ENCODE results near the gene CAPN12. TPM values are rescaled to one million over a fixed set of nuclear protein-coding genes. Genes with fewer than 3 reads are reported as not detected.

CAPN12 gene
- total and polyA plus RNA-seq, 4 experiments from 2014 or later = 3.9 to 19.5 (median 13.3) TPM

- no peaks in the 10 kb centered on the region for H3K27me3 ChIP-seq (ENCODE audit: insufficient read depth, low read length)
- no peaks in the 10 kb centered on the region for H3K9me3 ChIP-seq (ENCODE audit: control insufficient read depth in 1 of 2, low read length in 2 of 2)
- Mint-ChIP-seq H3K27me3 (peaks cover 0 to 2% of the 10 kb centered on the region in 2 donors), H3K9me3 (no peaks in the 10 kb centered on the region), H3K4me1 (peaks cover 24 to 60% (median 41%) of the 10 kb centered on the region in 4 donors), H3K4me3 (peak overlapping the region; percentile 44 to 73 (median 64)), H3K27ac (peak overlapping the region; percentile 9 to 95 (median 65)), H3K36me3 (peaks cover 0 to 5% of the 10 kb centered on the region in 2 donors)
- ChIA-PET CTCF (ENCODE audit: partially characterized antibody) (interaction anchor here (0.6 to 1.0 kb wide), 2 partner anchors 32 to 66 kb away, joined by 3 to 4 read pairs; no protein-coding TSS in a partner anchor), POLR2A (ENCODE audit: partially characterized antibody) (interaction anchor here (1.1 to 1.3 kb wide), 2 partner anchors 32 to 112 kb away, joined by 3 to 5 read pairs; no protein-coding TSS in a partner anchor)
- peaks cover 57% of the 10 kb centered on the region for H3K4me1 ChIP-seq (ENCODE audit: insufficient read depth, low read length)
- H3K4me3 ChIP-seq (ENCODE audit: low read length in 2 of 2) = no peak overlapping the region
- DNase-seq = no peak
- no peak overlapping the region for H3K27ac ChIP-seq (ENCODE audit: low read depth, low read length)
- H3K36me3 ChIP-seq (ENCODE audit: insufficient read depth, low read length) = no peaks in the 10 kb centered on the region
- intact Hi-C loops (cut with micrococcal nuclease) = no loop called here
Measured at GRCh38 chr19:38737281-38737865, 6.9 kb downstream of the CAPN12 start.

- Mint-ChIP-seq H3K4me3 (peak overlapping the region; percentile 41 to 77 (median 60)), H3K27me3 (peaks cover 0 to 2% of the 10 kb centered on the region in 2 donors), H3K27ac (peak overlapping the region in 6 of 7 donors; percentile 6 to 87 (median 56)), H3K4me1 (peaks cover 24 to 65% (median 42%) of the 10 kb centered on the region in 4 donors), H3K36me3 (peaks cover 0 to 7% of the 10 kb centered on the region in 2 donors), H3K9me3 (no peaks in the 10 kb centered on the region)
- Histone ChIP-seq H3K9me3 (ENCODE audit: control insufficient read depth in 1 of 2, low read length in 2 of 2) (no peaks in the 10 kb centered on the region), H3K36me3 (ENCODE audit: insufficient read depth, low read length) (no peaks in the 10 kb centered on the region), H3K4me1 (ENCODE audit: insufficient read depth, low read length) (peaks cover 57% of the 10 kb centered on the region), H3K27me3 (ENCODE audit: insufficient read depth, low read length) (no peaks in the 10 kb centered on the region), H3K27ac (ENCODE audit: low read depth, low read length) (peak overlapping the region; percentile 30), H3K4me3 (ENCODE audit: low read length in 2 of 2) (peak overlapping the region in 1 of 2 donors; percentile 14)
- ChIA-PET POLR2A (ENCODE audit: partially characterized antibody) (interaction anchor here (1.1 to 1.3 kb wide), 2 partner anchors 33 to 112 kb away, joined by 3 to 5 read pairs; no protein-coding TSS in a partner anchor), CTCF (ENCODE audit: partially characterized antibody) (interaction anchor here (1.0 kb wide), 1 partner anchor 33 kb away, joined by 3 read pairs; no protein-coding TSS in a partner anchor)
- intact Hi-C loops (cut with micrococcal nuclease) = no loop called here
- DNase-seq = peak; percentile 42 to 76 (median 54)
Measured at GRCh38 chr19:38736413-38737280, 7.6 kb downstream of the CAPN12 start.

- Histone ChIP-seq H3K4me3 (ENCODE audit: low read length in 2 of 2) (peak overlapping the region in 1 of 2 donors; percentile 14), H3K4me1 (ENCODE audit: insufficient read depth, low read length) (peaks cover 57% of the 10 kb centered on the region), H3K9me3 (ENCODE audit: control insufficient read depth in 1 of 2, low read length in 2 of 2) (no peaks in the 10 kb centered on the region), H3K27me3 (ENCODE audit: insufficient read depth, low read length) (no peaks in the 10 kb centered on the region), H3K27ac (ENCODE audit: low read depth, low read length) (peak overlapping the region; percentile 30), H3K36me3 (ENCODE audit: insufficient read depth, low read length) (no peaks in the 10 kb centered on the region)
- DNase-seq = peak; percentile 57 to 80 (median 59)
- Mint-ChIP-seq H3K36me3 (peaks cover 0 to 9% of the 10 kb centered on the region in 2 donors), H3K4me1 (peaks cover 24 to 69% (median 42%) of the 10 kb centered on the region in 4 donors), H3K27me3 (peaks cover 0 to 2% of the 10 kb centered on the region in 2 donors), H3K27ac (peak overlapping the region in 4 of 7 donors; percentile 30 to 88 (median 74)), H3K9me3 (no peaks in the 10 kb centered on the region), H3K4me3 (peak overlapping the region; percentile 27 to 77 (median 60))
- ChIA-PET POLR2A (ENCODE audit: partially characterized antibody) (interaction anchor here (1.1 to 2.2 kb wide), 5 partner anchors 33 to 348 kb away, joined by 3 to 13 read pairs (median 5); partner anchors contain the start of genes EIF3K and GGN), CTCF (ENCODE audit: partially characterized antibody) (interaction anchor here (1.0 to 2.0 kb wide), 2 partner anchors 33 to 151 kb away, joined by 3 to 12 read pairs; no protein-coding TSS in a partner anchor)
- intact Hi-C loops (cut with micrococcal nuclease) = no loop called here
Measured at GRCh38 chr19:38736036-38736412, 8.2 kb downstream of the CAPN12 start.

- POLR2A ChIA-PET (ENCODE audit: partially characterized antibody) = interaction anchor here (1.2 to 3.2 kb wide), 17 partner anchors 9 to 348 kb away, joined by 3 to 36 read pairs (median 7); partner anchors contain the start of genes ACTN4, CAPN12, ECH1 and EIF3K
Measured at GRCh38 chr19:38735257-38735686, 9.0 kb downstream of the CAPN12 start.

GRCh38 chr19:38734426-38735256 lies 9.6 kb downstream of the CAPN12 start:
- ChIA-PET CTCF (ENCODE audit: partially characterized antibody) (interaction anchor here (0.6 to 3.3 kb wide), 11 partner anchors 10 to 196 kb away, joined by 3 to 18 read pairs (median 5); partner anchors contain the start of genes ACTN4, MRPS12, NFKBIB and SARS2), POLR2A (ENCODE audit: partially characterized antibody) (interaction anchor here (1.0 to 3.2 kb wide), 21 partner anchors 8 to 347 kb away, joined by 3 to 36 read pairs (median 6); partner anchors contain the start of genes ACTN4, CAPN12, ECH1 and EIF3K)
- H3K9me3 ChIP-seq (ENCODE audit: control insufficient read depth in 1 of 2, low read length in 2 of 2) = no peaks in the 10 kb centered on the region

More at GRCh38 chr19:38735257-38735686, 9.0 kb downstream of the CAPN12 start:
- CTCF ChIA-PET (ENCODE audit: partially characterized antibody) = interaction anchor here (0.9 to 3.3 kb wide), 8 partner anchors 11 to 196 kb away, joined by 3 to 18 read pairs (median 6); partner anchors contain the start of genes MRPS12, NFKBIB, SARS2 and SIRT2
- Histone ChIP-seq H3K36me3 (ENCODE audit: insufficient read depth, low read length) (no peaks in the 10 kb centered on the region), H3K4me3 (ENCODE audit: low read length in 2 of 2) (peak overlapping the region; percentile 2 to 38), H3K4me1 (ENCODE audit: insufficient read depth, low read length) (peaks cover 56% of the 10 kb centered on the region), H3K27ac (ENCODE audit: low read depth, low read length) (peak overlapping the region; percentile 53), H3K27me3 (ENCODE audit: insufficient read depth, low read length) (no peaks in the 10 kb centered on the region), H3K9me3 (ENCODE audit: control insufficient read depth in 1 of 2, low read length in 2 of 2) (no peaks in the 10 kb centered on the region)
- peak overlapping the region; percentile 76 to 94 (median 89) for H3K27ac Mint-ChIP-seq
- DNase-seq = peak; percentile 49 to 71 (median 53)
- intact Hi-C loops (cut with micrococcal nuclease) = loop anchor here (1.0 to 2.0 kb wide), 2 partner anchors 88 to 98 kb away; partner anchors contain the start of gene ACTN4
- H3K9me3 Mint-ChIP-seq = no peaks in the 10 kb centered on the region
- H3K27me3 Mint-ChIP-seq = peaks cover 0 to 2% of the 10 kb centered on the region in 2 donors
- peaks cover 24 to 73% (median 45%) of the 10 kb centered on the region in 4 donors for H3K4me1 Mint-ChIP-seq
- H3K4me3 Mint-ChIP-seq = peak overlapping the region; percentile 74 to 89 (median 82)
- H3K36me3 Mint-ChIP-seq = peaks cover 0 to 14% of the 10 kb centered on the region in 2 donors

GRCh38 chr19:38734176-38734425 lies 10.2 kb downstream of the CAPN12 start:
- Histone ChIP-seq H3K9me3 (ENCODE audit: control insufficient read depth in 1 of 2, low read length in 2 of 2) (no peaks in the 10 kb centered on the region), H3K27me3 (ENCODE audit: insufficient read depth, low read length) (no peaks in the 10 kb centered on the region), H3K27ac (ENCODE audit: low read depth, low read length) (peak overlapping the region; percentile 53), H3K4me3 (ENCODE audit: low read length in 2 of 2) (peak overlapping the region in 1 of 2 donors; percentile 38), H3K36me3 (ENCODE audit: insufficient read depth, low read length) (no peaks in the 10 kb centered on the region), H3K4me1 (ENCODE audit: insufficient read depth, low read length) (peaks cover 49% of the 10 kb centered on the region)
- Mint-ChIP-seq H3K4me1 (peaks cover 25 to 72% (median 42%) of the 10 kb centered on the region in 4 donors), H3K36me3 (peaks cover 0 to 21% of the 10 kb centered on the region in 2 donors), H3K9me3 (no peaks in the 10 kb centered on the region), H3K4me3 (peak overlapping the region; percentile 74 to 89 (median 82)), H3K27ac (peak overlapping the region; percentile 81 to 94 (median 90)), H3K27me3 (peaks cover 0 to 2% of the 10 kb centered on the region in 2 donors)
- intact Hi-C loops (cut with micrococcal nuclease) = loop anchor here (1.0 to 5.0 kb wide), 3 partner anchors 87 to 332 kb away; partner anchors contain the start of genes ACTN4, FAM98C, MRPS12 and SARS2
- no peak for DNase-seq
- CTCF ChIA-PET (ENCODE audit: partially characterized antibody) = interaction anchor here (1.3 to 3.3 kb wide), 9 partner anchors 10 to 197 kb away, joined by 3 to 18 read pairs (median 5); partner anchors contain the start of genes ACTN4, MRPS12, NFKBIB and SARS2
- POLR2A ChIA-PET (ENCODE audit: partially characterized antibody) = interaction anchor here (1.0 to 3.2 kb wide), 17 partner anchors 8 to 331 kb away, joined by 3 to 36 read pairs (median 7); partner anchors contain the start of genes ECH1, EIF3K, FAM98C and HNRNPL

More at GRCh38 chr19:38734426-38735256, 9.6 kb downstream of the CAPN12 start:
- no peaks in the 10 kb centered on the region for H3K9me3 Mint-ChIP-seq
- Histone ChIP-seq H3K4me3 (ENCODE audit: low read length in 2 of 2) (peak overlapping the region; percentile 2 to 38), H3K27ac (ENCODE audit: low read depth, low read length) (peak overlapping the region; percentile 53), H3K36me3 (ENCODE audit: insufficient read depth, low read length) (no peaks in the 10 kb centered on the region), H3K4me1 (ENCODE audit: insufficient read depth, low read length) (peaks cover 53% of the 10 kb centered on the region), H3K27me3 (ENCODE audit: insufficient read depth, low read length) (no peaks in the 10 kb centered on the region)
- H3K4me3 Mint-ChIP-seq = peak overlapping the region; percentile 74 to 89 (median 82)
- peak overlapping the region; percentile 81 to 94 (median 90) for H3K27ac Mint-ChIP-seq
- intact Hi-C loops (cut with micrococcal nuclease) = loop anchor here (1.0 to 5.0 kb wide), 4 partner anchors 88 to 332 kb away; partner anchors contain the start of genes ACTN4, FAM98C, MRPS12 and SARS2
- H3K4me1 Mint-ChIP-seq = peaks cover 24 to 73% (median 44%) of the 10 kb centered on the region in 4 donors
- peaks cover 0 to 19% of the 10 kb centered on the region in 2 donors for H3K36me3 Mint-ChIP-seq
- DNase-seq = peak; percentile 36 to 59 (median 47)
- H3K27me3 Mint-ChIP-seq = peaks cover 0 to 2% of the 10 kb centered on the region in 2 donors
